Activated T-cell treated with anti-CD3 and anti-CD28 coated beads, Interleukin-2, amount 50 U/mL, for 4 hours (primary cell): ENCODE measurements around the gene FRMD4B. TPM values are rescaled to one million over a fixed set of nuclear protein-coding genes. Genes with fewer than 3 reads are reported as not detected.

Source experiments
- ATAC-seq, 2 donors: fragments of 200-7000 bp; cut with Tn5 transposase; one replicate each; pipeline ENCODE4 v1.10.0; 2021
- DNase-seq: peaks from one replicate; pipeline ENCODE4 v3.0.0-alpha.2; 2020
- H3K27me3 Mint-ChIP-seq: one replicate; pipeline ENCODE4 v1.8.0; 2021; ENCODE audit warnings: low read depth, mixed read lengths
- H3K36me3 Mint-ChIP-seq: one replicate; pipeline ENCODE4 v1.8.0; 2022; ENCODE audit warnings: mixed read lengths; ENCODE audit not compliant: insufficient read depth
- H3K4me1 Mint-ChIP-seq: one replicate; pipeline ENCODE4 v1.8.0; 2021; ENCODE audit warnings: low read depth, mixed read lengths
- H3K4me3 Mint-ChIP-seq: one replicate; pipeline ENCODE4 v1.8.0; 2021; ENCODE audit warnings: mild to moderate bottlenecking, moderate library complexity, mixed read lengths
- H3K9me3 Mint-ChIP-seq: one replicate; pipeline ENCODE4 v1.8.0; 2021; ENCODE audit warnings: mixed read lengths
- total RNA-seq, 3 donors: library from RNA; stranded (reverse); gene quantifications; one replicate each; pipeline ENCODE4 v1.2.1, GENCODE V29; 2021

Gene FRMD4B
- total RNA-seq, 3 donors from 2014 or later, result 16.3 to 24.6 (median 23.6) TPM

DNA sequence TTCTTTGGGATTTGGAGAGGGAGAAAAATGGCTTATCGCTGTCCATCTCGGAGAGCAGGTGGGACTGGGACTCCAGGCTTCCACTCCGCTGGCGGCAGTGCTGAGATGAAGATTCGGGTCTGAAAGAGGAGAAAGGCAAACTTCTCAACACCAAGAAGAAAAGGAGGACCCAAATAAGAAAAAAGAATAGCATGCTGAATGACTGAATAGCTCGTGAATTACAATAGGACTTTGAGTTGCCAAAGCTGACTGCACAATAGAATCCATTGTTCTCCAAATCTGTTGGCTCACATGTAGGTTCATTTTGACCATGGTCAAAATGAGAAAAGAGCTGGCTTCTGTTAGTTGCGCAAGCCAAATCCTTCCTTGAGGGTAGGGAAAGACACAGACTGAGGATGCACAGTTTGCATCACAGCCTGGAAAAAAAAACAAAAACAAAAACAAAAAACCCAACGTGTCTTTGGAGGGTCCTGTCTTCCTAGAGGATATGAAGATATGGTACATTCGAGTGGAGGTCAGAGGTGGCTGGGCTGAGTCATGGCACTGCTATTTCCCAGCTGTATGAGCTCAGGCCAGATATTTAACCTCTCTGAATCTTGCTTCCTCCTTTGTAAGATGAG lies 204.2 kb downstream of the FRMD4B start:
- H3K36me3 Mint-ChIP-seq, result peaks cover 49% of the 10 kb centered on the region
- H3K9me3 Mint-ChIP-seq, result no peaks in the 10 kb centered on the region
- H3K4me1 Mint-ChIP-seq, result peaks cover 17% of the 10 kb centered on the region
- DNase-seq (no peak), ATAC-seq (no peak)
- no peak overlapping the region for H3K4me3 Mint-ChIP-seq
- H3K27me3 Mint-ChIP-seq, result no peaks in the 10 kb centered on the region

DNA sequence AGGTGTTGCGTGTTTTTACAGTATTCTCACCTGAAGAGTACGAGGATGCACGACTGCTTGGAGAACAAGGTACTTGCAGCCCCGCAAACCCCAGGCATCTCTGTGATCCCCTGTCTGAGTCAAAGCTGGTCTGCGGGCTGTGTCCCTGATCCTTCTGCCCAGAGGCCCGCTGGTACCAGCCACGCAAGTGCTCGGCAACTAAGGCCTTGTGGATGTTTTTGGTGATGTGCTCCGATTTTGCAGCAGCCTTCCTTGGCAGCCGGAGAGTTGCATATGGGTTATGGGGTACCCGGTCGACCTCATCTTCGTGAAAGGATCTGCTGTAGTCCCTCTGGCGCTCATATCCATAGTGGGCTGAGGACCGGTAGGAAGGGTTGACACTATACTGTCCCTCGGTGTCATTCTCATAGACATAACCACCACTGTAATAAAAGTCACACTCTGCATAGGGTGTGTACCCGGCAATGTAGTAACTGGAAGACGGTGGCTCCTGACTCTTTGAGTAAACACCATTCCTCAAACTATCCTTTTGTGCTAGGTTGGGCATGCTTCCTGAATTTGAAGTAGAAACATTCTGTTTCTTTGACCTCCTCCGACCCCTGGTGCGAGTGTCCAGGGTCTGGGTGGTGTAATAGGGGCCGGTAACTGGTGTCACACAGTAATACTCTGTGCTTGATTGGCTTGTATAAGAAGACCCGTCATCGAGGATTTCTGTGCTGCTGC lies 204.9 kb downstream of the FRMD4B start:
- peaks cover 17% of the 10 kb centered on the region for H3K4me1 Mint-ChIP-seq
- no peak for DNase-seq
- no peak overlapping the region for H3K4me3 Mint-ChIP-seq
- ATAC-seq, result no peak
- H3K27me3 Mint-ChIP-seq, result no peaks in the 10 kb centered on the region
- H3K9me3 Mint-ChIP-seq, result no peaks in the 10 kb centered on the region
- peaks cover 51% of the 10 kb centered on the region for H3K36me3 Mint-ChIP-seq

DNA sequence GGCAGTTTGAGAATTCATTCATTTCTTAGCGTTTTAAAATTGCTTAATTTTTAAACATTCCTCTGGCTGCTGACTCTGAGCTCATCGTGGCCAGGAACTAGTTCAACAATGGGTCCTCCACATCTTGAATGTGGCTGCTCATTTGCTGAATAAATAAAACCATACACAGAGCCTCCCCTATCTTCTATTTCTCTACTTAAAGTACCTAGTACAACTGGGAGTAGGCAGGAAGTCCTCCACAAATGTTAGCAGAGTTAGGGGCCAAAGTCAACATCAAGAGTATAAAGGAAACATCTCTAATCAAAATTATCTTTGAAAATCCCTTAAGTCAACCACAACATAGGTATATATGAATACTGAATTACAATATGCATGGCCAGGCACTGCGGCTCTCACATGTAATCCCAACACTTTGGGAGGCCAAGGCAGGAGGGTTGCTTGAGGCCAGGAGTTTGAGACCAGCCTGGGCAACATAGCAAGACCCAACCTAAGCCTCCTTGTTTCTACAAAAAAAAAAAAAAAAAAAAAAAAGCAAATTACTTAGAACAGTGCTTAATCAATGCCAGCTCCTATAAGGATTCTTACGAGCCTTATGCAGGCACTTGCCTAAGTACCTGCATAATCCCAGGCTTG lies 206.0 kb downstream of the FRMD4B start:
- no peaks in the 10 kb centered on the region for H3K9me3 Mint-ChIP-seq
- no peak overlapping the region for H3K4me3 Mint-ChIP-seq
- DNase-seq (no peak), ATAC-seq (peak in 1 of 2 donors; percentile 13)
- no peaks in the 10 kb centered on the region for H3K27me3 Mint-ChIP-seq
- peaks cover 53% of the 10 kb centered on the region for H3K36me3 Mint-ChIP-seq
- peaks cover 19% of the 10 kb centered on the region for H3K4me1 Mint-ChIP-seq

DNA sequence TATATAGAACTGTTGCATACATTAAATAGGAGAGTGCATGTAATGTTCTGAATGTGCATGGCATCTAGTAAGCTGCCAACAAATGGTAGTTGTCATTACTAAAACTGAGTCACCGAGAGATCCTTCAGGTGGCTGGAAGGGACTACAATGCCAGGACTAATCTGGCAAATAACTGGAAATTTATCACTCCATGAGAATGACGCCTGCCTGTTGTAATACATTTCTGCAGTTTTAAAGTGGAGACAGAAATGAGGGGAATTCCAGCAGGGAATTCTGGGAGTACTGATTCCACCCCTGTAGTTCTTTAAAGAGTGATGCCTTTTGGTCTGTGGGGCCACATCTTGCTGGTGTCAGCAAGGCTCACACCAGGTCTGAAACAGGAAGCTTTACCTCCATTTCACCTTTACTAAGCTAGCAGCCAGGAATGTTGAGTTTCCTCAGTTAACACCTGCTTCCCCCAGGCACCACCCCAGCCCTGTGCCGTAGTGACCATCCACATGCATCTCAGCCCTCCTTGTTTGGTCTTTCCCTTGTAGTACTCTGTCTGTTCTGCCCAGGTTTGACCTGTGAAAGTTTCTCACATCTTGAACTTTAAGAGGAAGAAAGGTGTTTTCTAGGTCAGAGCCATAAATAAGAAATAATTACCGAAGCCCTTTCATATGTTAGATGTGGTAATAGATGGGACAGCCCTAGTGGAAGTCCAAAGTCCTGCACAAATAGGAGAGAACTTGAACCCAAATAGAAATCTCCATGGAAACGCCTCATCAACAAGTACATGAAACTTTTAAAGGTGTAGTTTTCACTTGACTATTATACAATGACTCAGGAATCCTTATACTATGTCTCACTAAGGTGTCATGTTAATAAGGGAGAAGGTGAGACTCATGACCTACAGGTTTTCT lies 206.8 kb downstream of the FRMD4B start:
- peaks cover 53% of the 10 kb centered on the region for H3K36me3 Mint-ChIP-seq
- ATAC-seq, result peak; percentile 46 to 71
- peaks cover 19% of the 10 kb centered on the region for H3K4me1 Mint-ChIP-seq
- no peak overlapping the region for H3K4me3 Mint-ChIP-seq
- no peaks in the 10 kb centered on the region for H3K9me3 Mint-ChIP-seq
- no peak for DNase-seq
- H3K27me3 Mint-ChIP-seq, result no peaks in the 10 kb centered on the region

DNA sequence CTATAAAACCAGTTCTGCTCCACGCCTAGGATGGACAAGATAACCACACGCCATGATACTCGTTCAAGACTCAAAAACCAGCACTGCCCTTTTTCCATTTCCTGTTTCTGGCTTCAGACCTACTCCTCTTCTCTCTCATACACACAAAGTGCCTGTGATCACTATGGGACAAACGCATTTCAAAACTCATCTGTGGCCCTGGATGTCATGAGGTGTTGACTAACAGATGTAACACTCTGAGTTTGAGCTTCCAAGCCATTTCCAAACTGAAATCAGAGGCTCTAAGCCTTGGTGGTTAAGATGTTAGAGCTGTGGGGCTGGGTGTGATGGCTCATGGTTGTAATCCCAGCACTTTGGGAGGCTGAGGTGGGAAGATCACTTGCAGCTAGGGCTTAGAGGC lies 207.8 kb downstream of the FRMD4B start:
- H3K4me1 Mint-ChIP-seq, result peaks cover 19% of the 10 kb centered on the region
- H3K9me3 Mint-ChIP-seq, result no peaks in the 10 kb centered on the region
- no peaks in the 10 kb centered on the region for H3K27me3 Mint-ChIP-seq
- peaks cover 55% of the 10 kb centered on the region for H3K36me3 Mint-ChIP-seq
- ATAC-seq (peak in 1 of 2 donors; percentile 20), DNase-seq (no peak)
- no peak overlapping the region for H3K4me3 Mint-ChIP-seq

DNA sequence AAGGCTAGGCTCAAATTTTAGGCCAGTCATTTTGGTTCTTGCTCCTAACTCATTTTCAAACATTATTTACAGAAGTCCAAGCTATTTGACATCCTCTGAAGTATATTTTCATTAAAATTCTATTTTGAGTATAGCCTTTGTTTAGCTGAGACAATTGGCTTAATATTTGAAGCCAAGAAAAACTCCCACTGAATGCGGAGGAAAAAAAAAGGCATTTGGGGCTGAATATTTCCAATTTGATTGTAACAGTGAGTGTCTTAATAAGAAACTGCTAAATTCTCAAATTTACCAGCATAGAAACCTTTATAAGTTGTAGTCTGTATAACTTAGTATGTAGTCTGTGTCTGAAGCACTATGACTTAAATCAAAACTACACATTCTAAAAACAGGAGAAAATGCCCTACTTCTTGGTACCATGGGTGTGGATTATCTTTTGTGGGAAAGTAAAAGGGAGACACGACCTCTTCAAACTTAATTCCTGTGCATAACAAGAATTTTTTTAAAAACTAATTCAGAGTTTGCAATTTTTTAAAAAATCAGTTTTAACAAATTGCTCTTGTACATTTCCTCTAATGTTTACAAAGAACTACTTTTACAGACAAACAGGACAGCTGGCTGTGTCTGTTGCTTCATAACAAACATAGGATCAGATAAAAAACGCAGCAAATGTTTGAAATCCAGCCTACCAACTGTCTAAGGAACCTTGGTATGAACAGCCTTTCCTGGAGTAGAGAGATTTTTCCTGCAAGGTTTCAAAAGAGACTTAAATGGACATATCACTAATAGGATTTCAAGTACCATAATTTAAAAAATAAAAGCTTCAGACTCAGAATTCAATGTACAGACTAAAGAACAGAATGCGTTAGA lies 210.8 kb downstream of the FRMD4B start:
- no peak for ATAC-seq
- Mint-ChIP-seq H3K36me3 (peaks cover 42% of the 10 kb centered on the region), H3K4me1 (peaks cover 19% of the 10 kb centered on the region)

DNA sequence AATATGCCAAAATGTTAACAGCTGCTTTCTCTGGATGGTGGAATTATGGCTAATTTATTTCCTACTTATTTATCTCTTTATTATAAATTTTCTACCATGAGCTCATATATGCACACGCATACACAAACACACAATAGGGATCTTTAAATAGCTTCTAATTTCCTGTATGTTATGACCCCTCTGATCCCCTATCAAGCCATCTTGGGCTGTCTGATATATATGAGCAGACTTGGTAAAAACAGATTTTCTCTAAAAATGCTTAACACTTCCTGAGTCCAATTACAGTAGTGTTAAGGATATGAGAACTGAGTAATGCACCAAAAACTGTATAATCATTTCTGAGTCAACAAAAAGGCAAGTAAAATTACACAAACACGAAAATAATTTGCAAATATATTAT lies 211.4 kb downstream of the FRMD4B start:
- Mint-ChIP-seq H3K36me3 (peaks cover 44% of the 10 kb centered on the region), H3K4me3 (no peak overlapping the region), H3K9me3 (no peaks in the 10 kb centered on the region)

More for the DNA sequence above, 210.8 kb downstream of the FRMD4B start:
- Mint-ChIP-seq H3K27me3 (no peaks in the 10 kb centered on the region), H3K4me3 (no peak overlapping the region), H3K9me3 (no peaks in the 10 kb centered on the region)
- DNase-seq, result no peak

DNA sequence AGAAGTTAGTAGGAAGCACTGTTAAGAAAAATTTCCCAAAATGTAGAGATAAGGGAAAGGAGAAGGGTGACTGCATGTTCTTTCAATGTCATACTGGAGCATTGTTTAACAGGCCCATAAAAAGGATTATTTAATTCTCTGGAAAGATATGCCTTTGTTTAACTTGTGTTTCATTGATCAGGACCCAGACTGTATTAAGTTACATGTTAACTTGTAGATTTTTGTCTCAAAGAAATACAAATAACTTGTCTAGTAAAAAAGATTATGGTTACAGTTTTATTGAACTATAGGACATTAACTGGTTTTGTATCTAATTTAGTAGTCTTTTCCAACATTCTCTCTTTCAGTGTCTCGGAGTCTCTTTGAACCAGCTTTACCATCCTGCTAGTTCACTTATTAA lies 213.8 kb downstream of the FRMD4B start:
- no peaks in the 10 kb centered on the region for H3K9me3 Mint-ChIP-seq
- peaks cover 34% of the 10 kb centered on the region for H3K36me3 Mint-ChIP-seq
- no peak overlapping the region for H3K4me3 Mint-ChIP-seq
- ATAC-seq, result no peak
- peaks cover 2% of the 10 kb centered on the region for H3K4me1 Mint-ChIP-seq
- no peaks in the 10 kb centered on the region for H3K27me3 Mint-ChIP-seq
- DNase-seq, result no peak

More for the DNA sequence above, 211.4 kb downstream of the FRMD4B start:
- no peaks in the 10 kb centered on the region for H3K27me3 Mint-ChIP-seq
- ATAC-seq, result no peak
- no peak for DNase-seq
- H3K4me1 Mint-ChIP-seq, result peaks cover 15% of the 10 kb centered on the region

DNA sequence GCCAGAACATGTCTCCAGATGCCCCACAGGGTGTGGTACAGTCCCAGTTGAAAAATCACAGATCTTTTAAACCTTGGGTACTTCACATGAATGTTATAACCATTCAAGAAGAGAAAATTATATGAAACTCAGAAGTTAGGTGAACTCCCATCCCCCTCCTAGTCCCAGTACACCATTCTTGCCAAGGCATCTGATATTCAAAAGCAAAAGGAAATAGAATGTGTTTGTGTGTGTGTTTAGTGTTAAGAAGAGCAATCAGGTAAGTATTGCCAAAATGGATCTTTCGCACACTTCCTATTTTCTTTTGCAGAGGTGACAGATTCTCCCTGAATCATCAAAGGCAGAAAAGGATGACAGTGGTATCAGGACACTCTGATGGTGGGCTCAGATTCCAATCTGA lies 219.4 kb downstream of the FRMD4B start:
- peaks cover 13% of the 10 kb centered on the region for H3K36me3 Mint-ChIP-seq
- ATAC-seq (no peak), DNase-seq (no peak)
- H3K4me1 Mint-ChIP-seq, result peaks cover 2% of the 10 kb centered on the region
- H3K4me3 Mint-ChIP-seq, result no peak overlapping the region
- no peaks in the 10 kb centered on the region for H3K9me3 Mint-ChIP-seq
- no peaks in the 10 kb centered on the region for H3K27me3 Mint-ChIP-seq

DNA sequence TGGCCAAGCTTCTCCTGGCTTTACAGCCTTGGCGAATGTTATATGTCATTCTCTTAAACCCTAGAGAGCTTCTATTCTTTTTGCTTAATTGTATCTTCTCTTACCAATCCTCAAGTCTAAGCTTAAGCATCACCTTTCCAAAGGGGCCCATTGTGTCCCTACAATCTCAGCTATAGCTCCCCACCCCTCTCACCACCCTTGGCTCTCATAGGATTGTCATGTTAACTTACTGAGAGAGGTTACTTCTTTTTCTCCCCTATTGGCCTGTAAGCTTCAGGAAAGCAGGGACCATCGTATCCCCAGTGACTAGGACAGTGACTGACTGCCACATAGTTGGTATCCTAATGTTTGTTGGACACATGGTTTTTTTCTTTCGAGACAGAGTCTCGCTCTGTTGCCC lies 220.1 kb downstream of the FRMD4B start:
- no peak for DNase-seq
- Mint-ChIP-seq H3K27me3 (no peaks in the 10 kb centered on the region), H3K9me3 (no peaks in the 10 kb centered on the region), H3K4me3 (no peak overlapping the region), H3K4me1 (peaks cover 2% of the 10 kb centered on the region), H3K36me3 (peaks cover 6% of the 10 kb centered on the region)
- no peak for ATAC-seq

DNA sequence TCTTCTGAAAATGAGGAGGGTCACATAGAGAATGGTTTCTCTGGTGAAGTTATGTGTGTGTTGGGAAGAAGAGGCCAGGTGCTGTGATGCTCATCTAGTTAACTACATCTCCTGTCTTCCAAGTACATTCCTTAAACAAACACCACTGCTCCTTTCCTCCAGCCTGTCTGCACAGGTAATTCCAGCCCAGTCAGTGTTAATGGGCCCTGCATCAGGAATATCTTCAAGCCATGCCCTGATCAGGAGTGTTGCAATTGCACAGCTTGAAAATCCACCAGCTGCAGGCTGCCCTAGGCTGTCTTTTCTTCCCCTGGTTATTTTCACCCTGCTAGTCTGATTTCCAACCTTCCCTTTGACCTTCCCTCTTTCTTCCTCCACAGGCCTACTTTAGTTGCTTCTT lies 221.6 kb downstream of the FRMD4B start:
- H3K4me3 Mint-ChIP-seq, result no peak overlapping the region
- H3K4me1 Mint-ChIP-seq, result peaks cover 6% of the 10 kb centered on the region
- ATAC-seq (no peak), DNase-seq (no peak)
- H3K9me3 Mint-ChIP-seq, result no peaks in the 10 kb centered on the region
- H3K27me3 Mint-ChIP-seq, result no peaks in the 10 kb centered on the region
- H3K36me3 Mint-ChIP-seq, result no peaks in the 10 kb centered on the region

DNA sequence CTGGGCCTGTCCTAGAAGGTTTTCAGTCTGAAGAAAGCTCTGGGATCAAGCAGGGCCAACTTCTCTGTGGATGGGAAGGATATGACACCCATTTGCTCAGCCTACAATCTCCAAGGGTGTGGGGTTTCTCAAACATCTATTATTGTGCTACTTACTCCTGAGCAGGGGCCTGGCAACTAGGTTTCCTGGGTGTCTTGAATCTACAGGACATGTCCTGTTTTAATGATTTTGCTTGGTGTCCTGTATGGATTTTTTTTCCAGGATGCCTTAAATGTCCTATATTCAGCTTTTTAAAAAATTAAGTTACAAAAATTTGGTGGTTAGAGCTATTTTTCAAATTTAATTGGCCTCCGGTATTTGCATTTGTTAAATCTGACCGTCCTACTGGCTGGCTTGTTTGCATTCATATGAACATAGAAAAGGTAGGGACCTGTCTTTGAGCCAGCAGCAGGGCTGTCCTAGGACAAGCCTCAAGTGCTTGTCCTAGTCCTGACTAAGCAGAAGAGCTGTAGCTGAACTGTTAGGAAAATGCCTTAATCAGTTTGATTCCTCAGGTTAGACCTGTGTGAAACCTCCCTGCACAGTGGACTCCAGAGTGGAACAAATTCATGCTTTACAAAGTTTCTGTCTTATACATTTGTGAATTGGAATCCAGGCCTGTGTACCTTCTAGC lies 223.4 kb downstream of the FRMD4B start:
- Mint-ChIP-seq H3K36me3 (no peaks in the 10 kb centered on the region), H3K4me3 (no peak overlapping the region), H3K9me3 (no peaks in the 10 kb centered on the region), H3K27me3 (no peaks in the 10 kb centered on the region), H3K4me1 (peaks cover 6% of the 10 kb centered on the region)
- ATAC-seq, result no peak
- no peak for DNase-seq
